ENCODE data around the gene FAAH. TPM values are rescaled to one million over a fixed set of nuclear protein-coding genes. Genes with fewer than 3 reads are reported as not detected.

The FAAH gene
- total and polyA plus RNA-seq, 2 of the 13 experiments (the other 11 are each of a cell fraction or from before 2014, with no cell fraction given): 5.4 to 11.0 TPM

GRCh38 chr1:46396441-46397398 lies 2.6 kb downstream of the FAAH start:
- no peaks in the 10 kb centered on the region for H3K9me3 ChIP-seq (ENCODE audit: low read length)
- H3K27me3 ChIP-seq (ENCODE audit: control insufficient read depth in 1 of 2, insufficient read depth in 2 of 2, low read length in 2 of 2): peaks cover 0 to 3% of the 10 kb centered on the region in 2 experiments; a peak in 1 of 5 replicates
- H3K79me2 ChIP-seq (ENCODE audit: insufficient read depth, low read length): no peaks in the 10 kb centered on the region
- H4K20me1 ChIP-seq (ENCODE audit: insufficient read depth, low read length): no peaks in the 10 kb centered on the region
- no peak overlapping the region for H3K27ac ChIP-seq (ENCODE audit: extremely low read length, insufficient read depth, low read length)
- no peak for FAIRE-seq
- H3K36me3 ChIP-seq (replicated peaks in 1 of 2; ENCODE audit: control insufficient read depth in 1 of 2, insufficient read depth in 2 of 2, low read length in 2 of 2): no peaks in the 10 kb centered on the region
- no peak for DNase-seq (ENCODE audit: low spot score)
- POLR2A ChIA-PET: no interaction called here
- H3K4me1 ChIP-seq (ENCODE audit: insufficient read depth, low read length): peaks cover 34% of the 10 kb centered on the region
- TF ChIP-seq TFAP4 (IDR thresholded peaks at IDR 0.05; ENCODE audit: borderline replicate concordance, low read depth) (no peak), ZNF274 (CRISPR knock-in tag; IDR thresholded peaks at IDR 0.05) (no peak), ZSCAN9 (CRISPR knock-in tag; IDR thresholded peaks at IDR 0.05; ENCODE audit: borderline replicate concordance) (no peak), ZNF329 (CRISPR knock-in tag; IDR thresholded peaks at IDR 0.05; ENCODE audit: low read depth) (no peak), FOXJ3 (CRISPR knock-in tag; IDR thresholded peaks at IDR 0.05; ENCODE audit: borderline replicate concordance) (no peak), SUZ12 (IDR thresholded peaks at IDR 0.05; ENCODE audit: low read depth, low read length) (no peak), ZNF687 (CRISPR knock-in tag; IDR thresholded peaks at IDR 0.05) (no peak), ZKSCAN5 (CRISPR knock-in tag; IDR thresholded peaks at IDR 0.05) (no peak), LBX2 (CRISPR knock-in tag; IDR thresholded peaks at IDR 0.05; ENCODE audit: borderline replicate concordance) (no peak), ZFP36L2 (CRISPR knock-in tag; IDR thresholded peaks at IDR 0.05) (no peak), ZNF720 (CRISPR knock-in tag; IDR thresholded peaks at IDR 0.05) (no peak), BCL3 (CRISPR knock-in tag; IDR thresholded peaks at IDR 0.05) (no peak), U2AF2 (IDR thresholded peaks at IDR 0.05; ENCODE audit: low read depth, low read length) (no peak), TBX3 (IDR thresholded peaks at IDR 0.05; ENCODE audit: borderline replicate concordance) (no peak)
- no peak overlapping the region for H2AFZ ChIP-seq (ENCODE audit: low read length)
- intact Hi-C loops (cut with micrococcal nuclease; ENCODE audit: unreplicated experiment): no loop called here
- 89% methylated on average over 10 of the region's 10 CpGs for WGBS (ENCODE audit: low lambda C conversion rate)
- H3K4me3 ChIP-seq (replicated peaks in 1 of 3; ENCODE audit: insufficient read depth in 1 of 3, low read depth in 2 of 3, low read length in 3 of 3): no peak overlapping the region
- H3K9ac ChIP-seq (ENCODE audit: insufficient read depth, low read depth, low read length): no peak overlapping the region
- CTCF ChIA-PET (ENCODE audit: low intra/inter-chr PET ratio, low total read pairs): no interaction called here
- no peak for ATAC-seq
- in situ Hi-C loops (cut with HindIII; ENCODE audit: extremely low pct_ligation_motif_present, low pct_unique_long_range_greater_than_20kb): no loop called here
- BruUV-seq (replicated peaks): no TSS peak
- H3K4me2 ChIP-seq (ENCODE audit: low read depth, low read length): no peak overlapping the region
